Uterus (tissue), 4 donors: ENCODE results near the gene GSC2. TPM values are rescaled to one million over a fixed set of nuclear protein-coding genes. Genes with fewer than 3 reads are reported as not detected.

Experiments
- DNase-seq, 2 donors: peaks; one replicate each; pipeline ENCODE4 v3.0.0-alpha.2; 2019 to 2020
- H3K27ac ChIP-seq, 2 donors: fragments of 200-600 bp; sonication (generic); 1 replicate in 1 of 2; 2 replicates in 1 of 2; pipeline ENCODE4 v1.5.1; 2016 to 2018
- H3K27me3 ChIP-seq, 2 donors: fragments of 200-600 bp; sonication (generic); one replicate each; pipeline ENCODE4 v1.5.1; 2018 to 2019; ENCODE audit warnings: control low read depth in 1 of 2
- H3K36me3 ChIP-seq, 2 donors: fragments of 200-600 bp; sonication (generic); one replicate each; pipeline ENCODE4 v1.5.1; 2019; ENCODE audit warnings: control low read depth in 1 of 2
- H3K4me1 ChIP-seq, 2 donors: fragments of 200-600 bp; sonication (generic); one replicate each; pipeline ENCODE4 v1.5.1; 2018 to 2019; ENCODE audit warnings: control low read depth in 1 of 2
- H3K4me3 ChIP-seq, 2 donors: fragments of 200-600 bp; sonication (generic); 1 replicate in 1 of 2; 2 replicates in 1 of 2; pipeline ENCODE4 v1.5.1; 2018 to 2019; ENCODE audit warnings: mild to moderate bottlenecking in 1 of 2
- H3K9me3 ChIP-seq, 2 donors: fragments of 200-600 bp; sonication (generic); one replicate each; pipeline ENCODE4 v1.5.1; 2019; ENCODE audit warnings: control low read depth in 1 of 2
- POLR2A ChIP-seq, 2 donors: fragments of 450-650 bp; IDR thresholded peaks; one replicate each; pipeline ENCODE4 v1.6.1; 2016; ENCODE audit warnings: antibody characterized with exemption in 2 of 2, mild to moderate bottlenecking in 1 of 2, moderate library complexity in 1 of 2
- intact Hi-C: fragments of 100-400 bp; cut with DNase I; formaldehyde crosslinking; loops from one replicate; pipeline ENCODE4 v1.15.1; 2023; ENCODE audit warnings: low total_unique reads
- total RNA-seq, 4 donors: library from RNA; depleted of rRNA in 3 of 4; stranded (reverse); fragments of >200 nt in 3 of 4; gene quantifications; one replicate each; pipeline versions ENCODE4 v1.1.0 to v1.2.4, GENCODE V29; 2014 to 2023
- TF ChIP-seq, protein P1 (sequence below), 4 experiments: fragments of 200-600 bp in 2 of 4; fragments of 450-650 bp in 2 of 4; sonication (generic) in 2 of 4; IDR thresholded peaks; one replicate each; pipeline ENCODE4 v1.5.1; 2016 to 2019; ENCODE audit warnings: antibody characterized with exemption in 4 of 4, mild to moderate bottlenecking in 2 of 4, moderate library complexity in 1 of 4
- donor health status: DM: yes; HTN: yes; CAD: no.

GSC2 gene
- total RNA-seq, 4 donors from 2014 or later, result not detected

DNA sequence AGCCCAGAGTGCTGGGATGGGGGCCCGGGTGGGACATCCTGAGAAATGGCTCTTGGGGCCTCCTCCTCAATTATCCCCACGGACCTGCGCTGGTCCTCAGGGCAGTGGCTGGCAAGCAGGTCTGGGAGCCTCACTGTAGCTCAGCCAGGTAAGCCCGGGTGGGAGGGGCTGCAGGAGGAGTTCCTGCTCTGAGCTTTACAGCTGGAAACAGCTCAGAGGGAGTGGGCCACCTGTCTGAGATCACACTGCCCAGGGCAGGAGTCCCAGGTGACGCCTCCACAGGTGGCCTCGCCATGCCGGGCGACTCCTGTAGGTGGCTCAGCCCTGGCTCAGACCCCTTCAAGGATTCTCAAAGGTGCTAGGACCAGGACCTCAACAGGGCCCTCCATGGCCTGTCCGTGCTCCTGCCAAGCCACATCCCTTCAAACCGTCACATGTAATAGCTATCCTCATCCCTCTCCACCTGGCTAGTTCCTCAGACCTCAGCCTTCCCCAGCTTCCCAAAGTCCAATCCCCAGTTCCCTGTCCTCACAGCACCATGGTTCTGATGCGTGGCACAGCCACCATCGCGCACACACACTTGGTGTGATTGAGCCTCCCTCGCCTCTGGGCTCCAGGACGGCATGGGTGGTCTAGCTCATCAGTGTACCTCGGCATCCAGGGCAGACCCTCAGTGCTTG is 22.6 kb downstream of the GSC2 start:
- Histone ChIP-seq H3K27ac (no peak overlapping the region), H3K4me3 (no peak overlapping the region), H3K4me1 (no peaks in the 10 kb centered on the region), H3K36me3 (no peaks in the 10 kb centered on the region), H3K27me3 (no peaks in the 10 kb centered on the region), H3K9me3 (no peaks in the 10 kb centered on the region)
- intact Hi-C loops, result no loop called here
- DNase-seq, result no peak
- TF ChIP-seq, protein P1, sequence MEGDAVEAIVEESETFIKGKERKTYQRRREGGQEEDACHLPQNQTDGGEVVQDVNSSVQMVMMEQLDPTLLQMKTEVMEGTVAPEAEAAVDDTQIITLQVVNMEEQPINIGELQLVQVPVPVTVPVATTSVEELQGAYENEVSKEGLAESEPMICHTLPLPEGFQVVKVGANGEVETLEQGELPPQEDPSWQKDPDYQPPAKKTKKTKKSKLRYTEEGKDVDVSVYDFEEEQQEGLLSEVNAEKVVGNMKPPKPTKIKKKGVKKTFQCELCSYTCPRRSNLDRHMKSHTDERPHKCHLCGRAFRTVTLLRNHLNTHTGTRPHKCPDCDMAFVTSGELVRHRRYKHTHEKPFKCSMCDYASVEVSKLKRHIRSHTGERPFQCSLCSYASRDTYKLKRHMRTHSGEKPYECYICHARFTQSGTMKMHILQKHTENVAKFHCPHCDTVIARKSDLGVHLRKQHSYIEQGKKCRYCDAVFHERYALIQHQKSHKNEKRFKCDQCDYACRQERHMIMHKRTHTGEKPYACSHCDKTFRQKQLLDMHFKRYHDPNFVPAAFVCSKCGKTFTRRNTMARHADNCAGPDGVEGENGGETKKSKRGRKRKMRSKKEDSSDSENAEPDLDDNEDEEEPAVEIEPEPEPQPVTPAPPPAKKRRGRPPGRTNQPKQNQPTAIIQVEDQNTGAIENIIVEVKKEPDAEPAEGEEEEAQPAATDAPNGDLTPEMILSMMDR (IDR thresholded peaks at IDR 0.05), result no peak
- no peak for TF ChIP-seq POLR2A (IDR thresholded peaks at IDR 0.05)

DNA sequence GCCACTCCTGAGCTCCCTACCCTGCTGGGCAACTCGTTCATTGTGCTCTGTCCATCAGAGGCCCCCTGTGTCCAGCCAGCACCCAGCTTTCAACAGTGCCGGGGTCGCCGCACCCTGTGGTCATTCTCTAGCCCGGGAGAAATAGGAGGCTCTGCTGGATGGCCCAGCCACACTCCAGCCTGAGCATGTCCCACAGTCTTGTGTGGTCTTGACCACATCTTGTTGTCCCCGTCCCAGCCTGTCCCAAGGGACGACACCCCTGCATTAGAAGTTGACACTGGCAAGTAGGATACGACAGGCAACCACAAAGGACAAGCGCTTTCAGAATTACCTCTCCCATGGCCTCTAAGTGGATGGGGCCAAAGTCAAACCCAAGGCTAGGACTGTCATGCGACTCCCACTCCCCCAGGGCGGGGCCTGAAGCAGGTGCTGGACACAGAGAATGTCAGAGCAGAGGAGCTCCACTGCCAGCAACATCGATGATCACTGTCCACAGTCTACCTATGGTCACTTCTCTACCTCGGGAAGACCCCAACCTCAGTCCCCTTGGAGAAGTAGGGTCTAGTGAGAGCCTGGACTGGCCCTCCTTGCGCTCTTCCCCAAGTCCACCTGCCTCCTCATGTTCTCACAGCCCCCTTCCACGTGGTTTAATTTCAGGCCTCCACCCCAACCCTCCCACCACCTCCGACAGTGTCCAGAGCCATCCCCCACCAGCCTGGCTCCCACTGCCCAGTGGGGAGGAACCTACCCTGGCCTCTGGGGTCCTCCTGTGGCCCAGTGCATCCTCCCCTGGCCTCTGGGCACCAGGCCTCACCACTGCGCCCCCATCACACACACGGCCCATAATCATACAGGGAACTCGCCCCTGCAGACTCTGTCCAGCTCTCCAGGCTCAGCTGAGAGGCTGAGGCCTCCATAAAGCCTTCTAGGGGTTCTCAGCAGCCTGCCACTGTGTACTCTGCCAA is 23.5 kb downstream of the GSC2 start:
- Histone ChIP-seq H3K27ac (no peak overlapping the region), H3K4me3 (no peak overlapping the region), H3K36me3 (no peaks in the 10 kb centered on the region), H3K27me3 (no peaks in the 10 kb centered on the region), H3K9me3 (no peaks in the 10 kb centered on the region), H3K4me1 (no peaks in the 10 kb centered on the region)
- TF ChIP-seq POLR2A (IDR thresholded peaks at IDR 0.05), result no peak
- TF ChIP-seq, protein P1 (IDR thresholded peaks at IDR 0.05), result no peak
- intact Hi-C loops, result no loop called here
- DNase-seq, result no peak

DNA sequence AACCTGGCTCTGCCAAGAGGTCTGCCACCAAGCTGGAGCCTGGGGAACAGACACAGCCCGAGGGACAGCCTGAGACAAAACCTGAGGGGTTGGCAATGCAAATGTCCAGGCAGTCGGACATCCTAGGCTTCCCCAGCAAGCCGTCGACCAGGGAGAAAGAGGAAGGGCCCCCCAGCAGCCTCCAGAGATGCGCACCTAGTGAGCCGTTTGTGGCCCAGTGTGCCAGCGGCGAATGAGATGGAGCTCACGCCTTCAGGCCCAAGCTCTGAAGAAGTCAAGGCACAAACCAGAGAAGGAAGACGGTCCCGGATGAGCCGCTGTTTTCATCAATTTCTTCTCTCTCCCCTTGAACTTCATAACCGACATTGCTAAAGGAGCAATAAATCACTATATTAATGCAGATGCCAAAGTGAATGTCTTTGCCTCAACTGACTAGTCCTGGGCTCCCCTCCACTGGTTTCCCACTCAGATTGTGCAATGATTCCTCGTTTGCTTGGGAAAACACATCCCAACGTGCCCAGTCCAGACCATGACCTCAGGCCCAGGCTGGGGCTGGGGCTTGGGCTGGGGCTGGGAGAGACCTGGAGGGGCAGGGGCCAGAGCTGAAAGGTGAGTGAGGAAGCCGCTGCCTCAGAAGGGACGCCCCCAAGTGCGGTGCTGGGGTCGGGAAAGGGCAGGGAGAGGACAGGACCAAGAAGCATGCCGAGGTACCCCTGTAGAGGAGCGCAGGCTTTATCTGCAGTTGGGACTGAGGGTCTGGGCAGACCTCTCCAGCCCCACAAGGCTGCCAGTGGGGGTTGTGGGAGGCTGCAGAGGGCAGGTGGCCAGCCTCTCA is 24.4 kb downstream of the GSC2 start:
- intact Hi-C loops, result no loop called here
- no peak for DNase-seq
- Histone ChIP-seq H3K27ac (no peak overlapping the region), H3K4me1 (peaks cover 0 to 4% of the 10 kb centered on the region in 2 donors), H3K36me3 (no peaks in the 10 kb centered on the region), H3K27me3 (no peaks in the 10 kb centered on the region), H3K9me3 (no peaks in the 10 kb centered on the region), H3K4me3 (no peak overlapping the region)
- no peak for TF ChIP-seq POLR2A (IDR thresholded peaks at IDR 0.05)

DNA sequence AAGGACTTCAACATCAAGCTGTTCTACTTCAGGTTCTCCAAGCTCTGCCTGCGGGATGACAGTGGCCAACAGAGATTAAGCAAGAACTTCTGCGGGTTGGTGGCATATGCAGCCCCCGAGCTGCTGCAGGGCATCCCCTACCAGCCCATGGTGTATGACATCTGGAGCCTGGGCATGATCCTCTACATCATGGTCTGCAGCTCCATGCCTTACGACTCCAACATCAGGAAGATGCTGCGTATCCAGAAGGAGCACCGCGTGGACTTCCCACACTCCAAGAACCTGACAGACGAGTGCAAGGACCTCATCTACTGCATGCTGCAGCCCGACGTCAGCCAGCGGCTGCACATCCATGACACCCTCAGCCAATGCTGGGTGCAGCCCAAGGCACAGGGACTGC is 25.1 kb downstream of the GSC2 start:
- no peak overlapping the region for H3K27ac ChIP-seq
- H3K36me3 ChIP-seq, result no peaks in the 10 kb centered on the region
- no peak overlapping the region for H3K4me3 ChIP-seq
- intact Hi-C loops, result no loop called here
- TF ChIP-seq, protein P1 (IDR thresholded peaks at IDR 0.05), result no peak
- TF ChIP-seq POLR2A (IDR thresholded peaks at IDR 0.05), result no peak
- H3K4me1 ChIP-seq, result peaks cover 0 to 10% of the 10 kb centered on the region in 2 donors
- H3K9me3 ChIP-seq, result no peaks in the 10 kb centered on the region
- no peak for DNase-seq
- H3K27me3 ChIP-seq, result no peaks in the 10 kb centered on the region

DNA sequence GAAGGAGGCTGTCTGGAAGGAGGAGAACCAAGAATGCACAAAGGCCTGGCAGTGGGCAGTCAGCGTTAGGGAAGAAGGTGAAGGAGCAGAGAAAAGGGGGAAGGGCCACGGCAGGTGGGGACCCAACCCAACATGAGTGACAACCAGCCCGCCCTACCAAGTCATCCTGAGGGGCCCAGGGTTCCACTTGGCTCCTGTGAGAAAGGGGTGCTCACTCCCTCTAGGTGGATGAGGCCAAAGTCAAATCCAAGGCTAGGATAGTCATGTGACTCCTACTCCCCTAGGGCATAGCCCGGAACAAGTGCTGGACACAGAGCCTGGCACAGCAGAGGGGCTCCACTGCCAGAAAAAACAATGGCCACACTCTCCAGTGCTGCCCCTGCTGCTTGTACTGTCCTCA is 25.7 kb downstream of the GSC2 start:
- intact Hi-C loops, result no loop called here
- no peaks in the 10 kb centered on the region for H3K9me3 ChIP-seq
- no peaks in the 10 kb centered on the region for H3K36me3 ChIP-seq
- no peak overlapping the region for H3K4me3 ChIP-seq
- TF ChIP-seq, protein P1 (IDR thresholded peaks at IDR 0.05), result no peak
- no peak for TF ChIP-seq POLR2A (IDR thresholded peaks at IDR 0.05)
- no peak for DNase-seq
- H3K4me1 ChIP-seq, result peaks cover 0 to 13% of the 10 kb centered on the region in 2 donors
- no peak overlapping the region for H3K27ac ChIP-seq
- no peaks in the 10 kb centered on the region for H3K27me3 ChIP-seq
